HTERT RPE-1 (cell line): ENCODE data around the gene CTXND1.

Experiments used
- in situ Hi-C: fragments of 300-500 bp; cut with MboI; formaldehyde crosslinking; loops from 4 replicates; pipeline ENCODE4 v1.14.3; 2020; ENCODE audit warnings: low sequenced_read_pairs

CTXND1 gene

DNA sequence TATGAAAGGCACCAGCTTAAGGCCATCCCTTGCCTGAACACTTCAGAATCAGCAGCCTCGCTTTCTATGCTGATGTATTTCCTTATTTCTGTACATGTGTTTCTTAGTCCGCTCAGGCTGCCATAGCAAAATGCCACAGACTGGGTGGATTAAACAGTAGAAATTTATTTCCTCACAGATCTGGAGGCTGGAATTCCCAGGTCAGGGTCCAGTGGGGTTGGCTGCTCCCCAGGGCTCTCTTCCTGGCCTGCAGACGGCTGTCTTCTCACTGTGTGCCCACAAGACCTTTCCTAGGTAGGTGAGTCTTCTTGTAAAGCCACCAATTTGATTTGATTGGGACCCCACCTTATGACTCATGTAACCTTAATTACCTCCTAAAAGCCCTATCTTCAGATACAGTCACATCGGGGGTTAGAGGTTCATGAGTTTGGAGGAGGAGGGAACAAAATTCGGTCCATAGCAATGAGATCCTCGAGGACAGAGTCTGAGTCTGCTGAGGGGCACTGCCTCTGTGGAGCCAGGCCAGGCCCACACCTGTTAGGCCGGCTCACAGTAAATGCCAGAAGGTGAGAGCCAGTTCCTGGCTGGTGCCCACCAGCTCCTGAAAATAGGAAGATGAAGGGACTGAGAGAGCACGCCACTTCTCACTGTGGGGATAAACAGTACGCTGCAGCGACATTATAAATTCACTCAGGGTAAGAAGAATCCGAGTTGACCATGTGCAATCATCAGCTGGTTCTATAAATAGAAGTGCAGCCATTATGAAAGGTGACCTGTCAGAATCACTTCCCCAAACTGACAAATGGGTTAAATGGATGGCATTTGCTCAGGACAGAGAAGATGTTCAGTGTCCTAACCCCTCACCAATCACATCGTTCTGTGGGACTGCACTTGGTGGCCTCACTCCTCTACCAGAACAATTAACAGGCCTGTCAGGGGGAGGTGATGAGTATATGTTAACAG is 41.1 kb downstream of the CTXND1 start:
- in situ Hi-C loops = no loop called here

DNA sequence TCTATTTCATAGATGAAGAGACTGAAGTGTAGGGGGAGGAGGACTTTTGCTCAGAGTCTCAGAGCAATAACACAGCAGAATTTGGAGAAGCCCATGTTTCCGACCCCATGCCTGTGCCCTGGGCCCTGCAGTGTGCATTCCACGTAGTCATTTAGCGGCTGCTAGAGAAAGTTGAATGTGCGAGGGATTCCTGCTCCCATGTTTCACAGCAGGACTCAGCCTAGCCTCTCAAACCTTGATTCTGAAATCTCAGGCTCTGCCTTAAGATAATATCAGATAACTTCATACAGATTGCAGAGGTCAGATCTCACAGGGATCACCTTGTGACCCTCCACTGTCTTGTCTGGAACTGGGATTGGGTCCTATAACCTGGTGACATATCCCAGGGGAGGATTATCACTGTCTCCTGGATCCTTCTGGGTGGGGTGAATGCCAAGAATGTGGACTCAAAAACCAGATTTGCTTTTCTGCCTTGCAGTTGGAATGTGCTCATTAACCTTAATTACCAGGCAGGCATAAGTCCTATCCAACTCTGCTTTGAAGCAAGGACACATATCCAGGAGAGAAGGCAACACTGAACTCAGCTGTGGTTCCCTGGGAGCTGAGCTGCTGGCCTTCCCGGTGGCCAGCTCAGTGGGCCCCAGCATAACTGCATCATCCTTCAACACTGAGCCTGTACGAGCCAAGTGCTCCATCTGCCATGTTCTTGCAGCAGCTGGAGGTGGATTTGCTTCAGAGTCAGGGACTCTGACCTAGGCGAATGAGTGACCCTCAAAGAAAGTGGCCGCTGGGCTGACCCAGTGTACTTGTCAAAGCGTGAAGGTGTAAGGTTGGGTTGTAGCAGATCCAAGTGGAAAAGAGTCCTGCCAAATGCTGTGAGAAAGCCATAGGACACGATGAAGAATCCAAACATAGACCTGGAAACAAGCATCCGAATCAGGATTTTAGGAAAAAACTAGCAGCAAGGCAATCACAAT is 43.0 kb downstream of the CTXND1 start:
- in situ Hi-C loops = no loop called here

DNA sequence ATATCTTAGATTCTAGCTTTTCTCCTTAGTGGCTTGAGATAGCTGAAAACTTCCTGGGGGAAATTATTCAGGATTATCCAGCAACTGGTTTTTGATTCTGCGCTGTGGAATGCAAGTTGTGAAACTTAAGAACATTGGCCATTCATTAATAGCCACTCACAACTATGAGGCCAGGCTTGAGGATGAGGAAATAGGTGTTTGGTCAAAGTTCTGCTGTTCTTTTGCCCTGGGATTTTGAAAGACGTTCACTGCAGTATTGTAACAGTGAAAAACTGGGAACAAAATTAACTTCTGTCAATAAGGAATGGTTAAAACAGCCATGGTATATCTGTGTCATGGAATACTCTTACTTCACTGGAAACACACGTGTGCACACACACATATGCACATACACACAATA is 44.1 kb downstream of the CTXND1 start:
- in situ Hi-C loops = no loop called here

DNA sequence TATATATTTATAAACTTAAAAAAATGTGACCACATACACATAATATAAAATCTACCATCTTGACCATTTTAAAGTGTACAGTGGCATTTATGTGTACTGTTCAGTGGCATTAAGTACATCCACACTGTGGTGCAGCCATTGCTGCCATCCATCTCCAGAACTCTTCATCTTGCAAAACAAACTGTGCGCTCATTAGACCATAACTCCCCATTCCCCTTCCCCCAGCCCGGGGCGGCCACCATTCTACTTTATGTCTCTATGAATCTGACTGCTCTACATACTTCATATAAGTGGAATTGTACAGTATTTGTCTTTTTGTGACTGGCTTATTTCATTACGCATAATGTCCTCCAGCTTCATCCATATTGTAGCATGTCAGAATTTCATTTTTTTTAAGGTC is 47.8 kb downstream of the CTXND1 start:
- in situ Hi-C loops = no loop called here

DNA sequence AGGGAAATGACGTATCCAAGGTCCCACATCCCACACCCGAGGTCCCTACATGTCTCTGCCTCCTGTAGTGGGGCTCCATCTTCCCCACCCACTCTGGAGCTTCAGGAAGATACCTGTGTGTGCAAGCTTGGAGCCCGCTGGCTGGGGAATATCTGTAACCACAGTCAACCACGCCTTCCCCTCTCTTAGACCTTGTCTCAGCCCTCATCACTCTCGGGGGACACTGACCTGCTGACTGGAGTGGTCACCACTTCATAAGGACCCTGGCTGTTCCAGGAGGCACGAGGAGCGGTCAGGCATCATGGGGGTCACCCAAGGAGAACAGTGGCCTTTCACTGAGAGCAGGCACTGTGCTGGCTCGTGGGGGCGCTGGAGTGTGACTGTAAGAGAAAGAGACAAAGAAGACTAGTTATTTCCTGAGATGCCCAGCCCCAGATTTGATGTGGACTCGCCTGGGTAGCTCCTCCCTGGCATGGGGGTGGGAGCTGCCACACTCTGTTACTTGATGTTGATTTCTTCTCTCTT is 48.6 kb downstream of the CTXND1 start:
- in situ Hi-C loops = no loop called here

DNA sequence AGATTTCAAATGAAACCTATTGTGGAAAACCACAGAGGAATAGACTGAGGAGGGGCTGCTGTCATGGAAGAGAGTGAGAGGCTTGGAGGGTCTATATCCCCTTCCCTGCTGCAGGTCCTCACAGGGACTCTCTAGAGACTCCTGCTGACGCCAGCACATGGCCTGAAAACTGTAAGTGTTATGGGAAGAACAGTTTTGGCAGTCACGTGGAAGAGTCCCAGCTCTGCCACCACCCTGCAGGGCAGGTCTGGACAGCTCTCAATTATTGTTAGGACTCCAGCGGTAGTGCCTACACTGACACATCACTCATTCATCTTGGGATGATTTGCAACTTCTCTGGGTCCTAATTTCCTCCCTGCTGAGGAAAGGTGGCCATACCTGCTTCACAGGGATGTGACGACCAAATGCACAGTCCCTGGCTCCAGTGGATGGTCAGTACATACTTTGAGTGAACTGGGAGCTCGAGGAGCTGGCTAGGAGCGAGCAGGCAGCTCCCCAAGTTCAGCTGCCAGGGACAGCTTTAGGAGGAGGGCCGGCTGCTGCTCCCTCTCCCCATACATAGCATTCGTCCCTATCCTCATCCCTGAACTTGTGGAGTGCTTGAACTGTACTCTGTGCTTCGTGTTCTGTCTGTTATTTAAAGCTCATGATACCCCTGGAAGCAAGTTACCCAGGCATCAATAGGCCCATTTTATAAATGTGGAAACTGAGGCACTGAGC is 49.2 kb downstream of the CTXND1 start:
- in situ Hi-C loops = no loop called here

DNA sequence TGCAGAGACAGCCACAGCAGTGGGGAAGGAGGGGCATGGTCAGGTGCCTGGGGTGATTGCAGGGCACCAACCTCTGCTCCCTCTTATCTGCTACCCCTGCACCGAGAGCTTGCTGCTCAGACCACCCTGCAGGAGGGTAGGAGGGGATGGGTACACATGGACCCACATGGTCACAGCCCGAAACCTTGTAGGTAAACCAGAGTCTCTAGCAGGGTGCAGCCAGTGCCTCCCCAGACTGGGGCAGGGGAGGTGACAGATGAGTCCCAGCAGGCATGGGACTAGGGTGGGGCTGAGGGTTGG is 50.0 kb downstream of the CTXND1 start:
- in situ Hi-C loops = no loop called here

DNA sequence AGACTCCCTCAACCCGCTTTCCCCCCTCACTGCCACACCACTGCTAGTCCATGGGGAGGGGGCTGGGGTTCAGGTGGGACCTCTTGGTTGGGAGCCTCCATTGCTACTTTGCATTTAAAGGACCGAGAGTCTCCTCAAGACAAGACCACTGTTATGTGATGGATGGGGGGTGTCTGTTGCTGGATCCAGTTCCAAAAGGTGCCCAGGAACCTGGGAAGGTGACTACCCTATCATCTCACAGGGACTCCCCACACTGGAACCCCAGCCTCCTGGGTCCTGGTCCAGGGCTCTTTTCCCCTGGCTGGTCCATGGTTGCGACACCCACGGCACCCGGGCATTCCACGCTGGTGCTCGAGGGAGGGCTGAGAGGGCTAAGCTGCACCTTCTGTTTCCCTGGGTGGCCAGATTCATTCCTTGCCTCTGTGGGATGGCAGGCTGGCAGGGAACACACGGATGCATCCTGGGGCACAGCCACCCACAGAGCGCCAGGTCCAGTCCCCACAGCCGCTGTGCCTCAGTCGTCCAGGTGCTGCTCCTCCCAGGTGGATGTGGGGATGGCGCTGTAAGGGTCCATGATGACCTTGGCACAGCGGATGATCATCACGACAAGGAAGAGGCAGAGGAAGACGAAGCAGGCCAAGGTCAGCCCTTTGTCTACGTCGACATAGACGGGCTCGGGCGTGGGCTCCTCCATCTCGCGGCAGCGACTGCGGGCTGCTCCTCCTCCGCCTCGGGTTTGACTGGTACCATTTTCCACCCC is 50.6 kb downstream of the CTXND1 start:
- in situ Hi-C loops = no loop called here

DNA sequence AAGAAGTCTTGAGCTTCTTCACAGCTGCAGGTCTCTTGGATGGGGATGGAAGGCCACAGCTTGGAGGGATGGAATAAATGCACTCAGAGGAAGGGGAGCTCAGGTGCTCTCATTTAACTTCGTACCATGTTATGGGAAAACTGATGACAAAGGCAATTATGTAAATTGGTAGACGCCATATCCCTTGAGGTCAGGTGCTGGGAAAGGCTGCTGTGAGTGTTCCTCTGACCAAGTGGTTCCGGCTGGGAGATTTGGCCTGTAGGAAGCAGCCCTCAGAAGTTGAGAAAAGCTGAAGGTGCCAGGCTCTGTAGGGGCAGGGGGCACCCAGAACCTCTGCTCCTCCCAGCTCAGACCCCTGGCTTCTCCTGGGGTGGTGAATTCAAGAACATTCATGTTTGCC is 52.1 kb downstream of the CTXND1 start:
- in situ Hi-C loops = no loop called here

DNA sequence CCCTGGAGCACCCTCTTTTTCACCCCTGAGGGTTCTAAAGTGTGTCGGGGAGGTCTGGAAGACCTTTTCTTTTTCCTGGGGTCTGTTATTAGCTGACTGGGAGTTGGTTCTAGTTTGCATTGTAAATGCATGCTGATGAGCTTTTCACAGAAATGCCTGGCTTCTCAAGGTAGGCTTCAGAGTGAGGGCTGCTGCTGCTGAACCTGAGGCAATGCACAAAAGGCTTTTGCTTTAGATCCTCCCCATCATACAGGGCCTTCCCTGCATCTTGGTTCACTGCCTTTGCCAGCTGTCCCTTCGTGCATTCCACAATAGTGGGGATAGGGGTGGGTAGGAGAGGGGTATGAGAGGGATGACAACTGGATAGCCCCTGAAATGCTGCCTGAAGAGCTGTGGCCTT is 52.6 kb downstream of the CTXND1 start:
- in situ Hi-C loops = no loop called here

DNA sequence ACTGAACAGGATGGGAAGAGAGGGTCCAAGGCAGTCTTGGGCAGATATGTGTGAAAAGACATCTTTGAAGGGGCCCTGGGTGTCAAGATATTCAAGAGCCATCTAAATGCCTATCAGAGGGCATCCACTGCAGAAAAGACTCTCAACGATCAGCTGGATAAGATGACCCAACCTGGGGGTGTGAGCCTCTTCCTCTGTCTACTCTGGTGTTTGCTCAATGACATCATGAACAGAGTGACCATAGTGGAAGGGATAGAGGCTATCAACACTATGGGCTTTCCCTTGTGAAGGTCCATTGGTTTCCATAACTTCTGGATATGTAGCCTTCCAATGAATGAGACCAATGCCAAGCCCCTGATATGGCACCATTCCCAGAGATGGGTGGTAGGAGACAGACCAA is 57.1 kb downstream of the CTXND1 start:
- in situ Hi-C loops = no loop called here

DNA sequence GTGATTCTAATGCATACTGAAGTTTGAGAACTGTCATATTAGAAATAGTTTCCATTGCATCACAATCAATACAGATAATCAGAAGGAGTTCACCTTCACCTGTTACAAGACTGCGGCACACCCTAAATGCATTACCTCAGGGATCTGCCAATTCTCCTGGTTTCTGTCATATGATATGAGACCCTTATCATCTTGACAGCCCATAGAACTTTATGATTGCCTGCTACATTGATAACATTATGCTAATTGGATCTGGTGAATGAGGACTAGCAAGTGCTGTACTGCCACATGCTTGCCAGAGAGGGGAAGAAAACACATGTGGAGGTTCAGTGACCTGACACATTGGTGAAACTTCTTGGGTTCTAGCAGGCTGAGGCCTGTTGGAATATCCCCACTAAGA is 57.8 kb downstream of the CTXND1 start:
- in situ Hi-C loops = no loop called here

DNA sequence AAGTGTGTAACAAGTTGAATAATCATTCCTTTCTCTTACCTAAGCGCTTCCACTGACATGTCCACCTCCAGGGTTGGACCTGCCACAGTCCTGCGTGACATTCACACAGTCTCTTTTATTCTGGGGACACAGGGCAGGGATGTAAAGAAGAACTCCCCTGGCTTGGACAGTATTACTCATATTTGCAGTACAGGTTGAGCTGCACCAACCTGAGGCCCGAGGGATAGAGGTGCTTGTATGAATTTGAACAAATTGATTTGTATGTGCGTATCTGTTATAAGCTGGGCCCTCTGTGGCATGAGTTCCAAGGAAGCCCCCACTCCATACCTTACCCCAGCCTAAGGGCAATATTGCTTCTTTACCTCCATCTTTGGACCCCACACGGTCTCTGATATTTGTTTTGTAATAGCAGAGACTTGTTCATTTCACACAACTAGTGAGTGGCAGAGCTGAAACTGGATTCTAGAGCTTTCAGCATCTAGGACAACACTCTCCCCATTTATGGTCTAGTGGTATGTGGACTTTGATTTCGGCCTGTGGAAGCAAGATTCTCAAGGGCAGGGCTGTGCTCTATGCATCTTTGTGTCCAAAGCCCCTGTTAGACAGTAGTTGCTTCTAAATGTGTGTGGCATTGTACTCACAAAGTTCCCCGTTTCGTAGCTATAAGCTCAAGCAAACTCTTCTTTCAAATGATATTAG is 60.0 kb downstream of the CTXND1 start:
- in situ Hi-C loops = no loop called here

DNA sequence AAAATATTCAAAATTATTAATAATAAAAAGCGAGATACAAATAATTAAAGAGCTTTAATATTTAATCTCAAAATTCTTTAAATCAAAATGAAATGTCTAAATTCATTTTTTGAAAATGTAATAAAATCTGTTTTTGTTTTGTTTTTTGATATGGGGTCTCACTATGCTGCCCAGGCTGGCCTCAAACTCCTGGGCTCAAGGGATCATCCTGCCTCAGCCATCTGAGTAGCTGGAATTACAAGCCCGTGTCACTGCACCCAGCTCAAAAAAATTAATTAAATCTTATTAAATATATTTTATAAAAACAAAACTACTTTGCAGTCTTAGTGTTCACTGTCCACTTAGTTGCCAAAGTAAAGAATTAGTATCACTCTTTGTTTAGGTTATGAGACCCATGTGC is 60.8 kb downstream of the CTXND1 start:
- in situ Hi-C loops = no loop called here

DNA sequence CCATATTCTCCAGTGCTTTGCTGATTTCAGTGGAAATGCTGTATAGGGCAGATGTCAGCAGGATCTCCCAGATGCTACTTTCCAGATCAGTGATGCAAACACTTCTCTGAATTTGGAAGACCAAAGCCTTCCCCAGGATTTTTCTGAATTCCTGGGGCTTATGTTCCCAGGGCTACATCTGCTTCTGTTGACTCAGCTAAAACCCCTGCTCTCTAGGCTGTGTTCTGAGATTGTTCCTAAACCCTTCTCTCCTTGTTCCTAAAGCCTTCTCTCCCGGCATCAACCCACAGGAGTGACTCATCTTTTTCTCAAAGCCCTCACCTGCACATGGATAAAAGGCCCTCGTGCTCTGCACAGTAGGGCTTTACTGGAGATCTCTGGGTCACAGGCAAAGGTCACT is 63.8 kb downstream of the CTXND1 start:
- in situ Hi-C loops = no loop called here

DNA sequence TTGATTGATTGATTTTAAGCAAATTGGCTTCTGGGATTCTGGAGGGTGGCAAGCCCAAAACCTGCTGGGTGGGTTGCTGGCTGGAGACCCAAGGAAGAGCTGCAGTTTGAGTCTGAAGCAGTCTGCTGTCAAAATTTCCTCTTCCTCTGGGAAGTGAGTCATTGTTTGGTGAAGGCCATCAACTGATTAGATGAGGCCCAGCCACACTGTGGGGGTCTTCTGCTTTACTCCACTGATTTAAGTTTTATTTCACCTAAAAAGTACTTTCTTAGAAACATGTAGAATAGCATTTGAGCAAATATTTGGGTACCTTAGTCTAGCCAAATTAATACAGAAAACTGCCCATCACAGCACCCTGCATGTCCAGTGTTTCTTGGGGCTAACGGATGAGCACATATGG is 65.4 kb downstream of the CTXND1 start:
- in situ Hi-C loops = no loop called here

DNA sequence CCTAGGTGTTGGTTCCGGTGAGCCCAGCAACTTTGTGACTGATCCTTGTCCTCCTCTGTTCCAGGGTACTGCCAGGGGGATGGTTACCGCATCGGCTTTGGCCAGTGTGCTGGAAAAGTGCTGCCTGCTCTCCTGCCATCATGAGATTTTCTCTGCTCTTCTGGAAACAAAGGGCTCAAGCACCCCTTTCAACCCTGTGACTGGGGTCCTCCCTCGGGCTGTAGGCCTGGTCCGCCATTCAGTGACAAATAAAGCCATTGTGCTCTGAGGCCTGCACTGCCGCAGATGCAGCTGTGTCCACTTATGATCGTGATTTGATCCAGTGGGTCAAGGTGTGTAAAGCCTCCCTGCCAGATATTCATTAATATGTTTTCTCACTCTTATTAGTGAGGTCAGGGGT is 65.9 kb downstream of the CTXND1 start:
- in situ Hi-C loops = no loop called here

DNA sequence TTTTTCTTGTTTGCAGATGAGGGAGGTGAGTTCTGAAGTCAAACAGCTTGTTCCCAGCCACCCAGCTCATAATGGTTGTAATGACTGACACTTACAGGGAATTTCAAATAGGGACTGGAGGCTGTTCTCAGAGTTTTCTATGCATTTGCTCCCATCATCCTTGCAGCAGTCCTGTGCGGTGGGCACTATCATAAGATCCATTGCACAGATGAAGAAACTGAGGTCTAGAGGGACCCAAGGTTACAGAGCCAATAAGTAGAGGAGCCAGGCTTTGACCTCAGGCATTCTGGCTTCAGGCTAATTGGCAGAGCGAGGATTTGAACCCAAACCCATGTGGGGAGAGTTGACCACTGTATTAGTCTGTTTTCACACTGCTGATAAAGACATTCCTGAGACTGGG is 66.9 kb downstream of the CTXND1 start:
- in situ Hi-C loops = no loop called here

DNA sequence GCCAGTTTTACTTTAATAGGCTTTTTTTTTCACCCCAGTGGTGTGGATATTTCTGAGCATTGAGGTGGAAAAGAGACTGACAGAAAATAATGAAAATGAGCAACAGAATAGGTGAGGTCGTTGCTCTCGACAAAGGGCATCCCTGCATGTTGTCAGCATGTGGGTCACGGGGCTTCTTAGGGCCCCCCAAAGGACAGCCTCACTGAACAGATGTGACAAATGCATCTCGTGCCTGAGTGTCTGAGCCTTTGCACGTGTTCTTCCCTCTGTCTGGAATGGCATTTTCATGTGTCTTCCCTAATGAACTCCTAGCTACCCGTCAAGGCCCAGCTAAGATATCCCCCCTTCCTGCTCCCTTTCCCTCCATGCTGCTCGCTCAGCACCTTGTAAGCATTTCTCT is 67.5 kb downstream of the CTXND1 start:
- in situ Hi-C loops = no loop called here

DNA sequence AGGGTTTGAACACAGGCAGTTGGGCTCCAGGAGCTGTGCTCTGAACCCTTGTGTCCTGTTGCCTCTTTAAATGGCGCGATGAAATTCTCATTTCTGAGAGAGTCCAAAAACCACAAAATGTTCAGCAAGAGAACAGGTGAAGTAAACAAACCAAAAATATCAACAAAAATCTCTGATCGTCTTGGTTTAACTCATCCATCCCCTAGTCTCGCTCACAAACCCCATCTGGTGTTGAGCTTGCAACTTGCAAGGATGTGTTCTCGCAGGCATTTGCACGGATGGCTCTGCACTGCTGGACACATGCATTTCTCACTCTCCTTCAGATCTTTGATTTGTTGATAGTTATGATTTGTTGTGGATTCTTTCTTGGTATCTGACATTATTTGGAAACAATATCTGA is 68.1 kb downstream of the CTXND1 start:
- in situ Hi-C loops = no loop called here
